Rectal smooth muscle tissue (tissue), 1 donor: Measurements from ENCODE around the gene MYO1B.
"Not testable (repeated sequence)": the region's sequence is repeated elsewhere in the genome, so short reads cannot be mapped to it uniquely, and the experiment has no call there.

Experiments
- H3K27ac ChIP-seq: one replicate; pipeline ENCODE4 v1.7.0; 2013; ENCODE audit warnings: low read depth, low read length, inconsistent platforms
- H3K27me3 ChIP-seq: one replicate; pipeline ENCODE4 v1.7.0; 2013; ENCODE audit warnings: low read length; ENCODE audit not compliant: control insufficient read depth, insufficient read depth
- H3K36me3 ChIP-seq: one replicate; pipeline ENCODE4 v1.7.0; 2013; ENCODE audit warnings: low read length; ENCODE audit not compliant: control insufficient read depth, insufficient read depth
- H3K4me1 ChIP-seq: one replicate; pipeline ENCODE4 v1.7.0; 2013; ENCODE audit warnings: low read length; ENCODE audit not compliant: control insufficient read depth, insufficient read depth
- H3K4me3 ChIP-seq: one replicate; pipeline ENCODE4 v1.7.0; 2013; ENCODE audit warnings: low read length
- H3K9ac ChIP-seq: one replicate; pipeline ENCODE4 v1.7.0; 2013; ENCODE audit warnings: low read length

MYO1B gene

GRCh38 chr2:191452065-191452464 is 206.9 kb downstream of the MYO1B start:
- no peaks in the 10 kb centered on the region for H3K36me3 ChIP-seq
- no peak overlapping the region for H3K27ac ChIP-seq
- H3K4me3 ChIP-seq = no peak overlapping the region
- H3K4me1 ChIP-seq = no peaks in the 10 kb centered on the region
- H3K27me3 ChIP-seq = no peaks in the 10 kb centered on the region
- no peak overlapping the region for H3K9ac ChIP-seq

- no peak overlapping the region for H3K4me3 ChIP-seq
- H3K27me3 ChIP-seq = no peaks in the 10 kb centered on the region
- H3K4me1 ChIP-seq = no peaks in the 10 kb centered on the region
- H3K36me3 ChIP-seq = no peaks in the 10 kb centered on the region
- H3K27ac ChIP-seq = no peak overlapping the region
- no peak overlapping the region for H3K9ac ChIP-seq
These were observed 208.6 kb downstream of the MYO1B start for GRCh38 chr2:191453761-191454160.

GRCh38 chr2:191456506-191456905 is 211.3 kb downstream of the MYO1B start:
- not testable (repeated sequence) for H3K27ac ChIP-seq, H3K4me3 ChIP-seq, H3K36me3 ChIP-seq, H3K27me3 ChIP-seq, H3K9ac ChIP-seq, H3K4me1 ChIP-seq

- Histone ChIP-seq H3K9ac (no peak overlapping the region), H3K36me3 (no peaks in the 10 kb centered on the region), H3K4me3 (no peak overlapping the region), H3K27ac (no peak overlapping the region), H3K4me1 (no peaks in the 10 kb centered on the region), H3K27me3 (no peaks in the 10 kb centered on the region)
These were observed 214.0 kb downstream of the MYO1B start for GRCh38 chr2:191459158-191459557.

GRCh38 chr2:191462370-191462769 is 217.2 kb downstream of the MYO1B start:
- Histone ChIP-seq H3K27ac (no peak overlapping the region), H3K4me3 (no peak overlapping the region), H3K27me3 (no peaks in the 10 kb centered on the region), H3K36me3 (no peaks in the 10 kb centered on the region), H3K4me1 (no peaks in the 10 kb centered on the region), H3K9ac (no peak overlapping the region)

- Histone ChIP-seq H3K27ac (no peak overlapping the region), H3K9ac (no peak overlapping the region), H3K36me3 (no peaks in the 10 kb centered on the region), H3K4me3 (no peak overlapping the region), H3K27me3 (no peaks in the 10 kb centered on the region), H3K4me1 (no peaks in the 10 kb centered on the region)
These were observed 218.6 kb downstream of the MYO1B start for GRCh38 chr2:191463790-191464189.

GRCh38 chr2:191465766-191466420 is 220.7 kb downstream of the MYO1B start:
- no peaks in the 10 kb centered on the region for H3K4me1 ChIP-seq
- H3K27ac ChIP-seq = no peak overlapping the region
- no peaks in the 10 kb centered on the region for H3K27me3 ChIP-seq
- no peak overlapping the region for H3K4me3 ChIP-seq
- H3K36me3 ChIP-seq = no peaks in the 10 kb centered on the region
- H3K9ac ChIP-seq = no peak overlapping the region

GRCh38 chr2:191467113-191467512 is 221.9 kb downstream of the MYO1B start:
- H3K27ac ChIP-seq = no peak overlapping the region
- no peaks in the 10 kb centered on the region for H3K4me1 ChIP-seq
- no peaks in the 10 kb centered on the region for H3K27me3 ChIP-seq
- H3K9ac ChIP-seq = no peak overlapping the region
- no peaks in the 10 kb centered on the region for H3K36me3 ChIP-seq
- no peak overlapping the region for H3K4me3 ChIP-seq

- no peaks in the 10 kb centered on the region for H3K4me1 ChIP-seq
- no peaks in the 10 kb centered on the region for H3K27me3 ChIP-seq
- H3K9ac ChIP-seq = no peak overlapping the region
- no peak overlapping the region for H3K4me3 ChIP-seq
- no peaks in the 10 kb centered on the region for H3K36me3 ChIP-seq
- no peak overlapping the region for H3K27ac ChIP-seq
These were observed 225.1 kb downstream of the MYO1B start for GRCh38 chr2:191470306-191470705.

- no peaks in the 10 kb centered on the region for H3K27me3 ChIP-seq
- H3K9ac ChIP-seq = no peak overlapping the region
- no peaks in the 10 kb centered on the region for H3K36me3 ChIP-seq
- no peaks in the 10 kb centered on the region for H3K4me1 ChIP-seq
- no peak overlapping the region for H3K4me3 ChIP-seq
- H3K27ac ChIP-seq = no peak overlapping the region
These were observed 229.3 kb downstream of the MYO1B start for GRCh38 chr2:191474464-191474863.
